Esophagus muscularis mucosa (tissue), 4 donors: ENCODE results near the gene ABHD17B. TPM values are rescaled to one million over a fixed set of nuclear protein-coding genes. Genes with fewer than 3 reads are reported as not detected.

Experiments
- DNase-seq: peaks from one replicate; pipeline ENCODE4 v3.0.0-alpha.2; 2017; ENCODE audit errors: extremely low spot score
- H3K27ac ChIP-seq, 4 donors: fragments of 200-600 bp; sonication (generic); replicated peaks in 1 of 4; 1 replicate in 3 of 4; 2 replicates in 1 of 4; pipeline ENCODE4 v1.5.1; 2016 to 2019; ENCODE audit warnings: mild to moderate bottlenecking in 1 of 4
- H3K27me3 ChIP-seq, 4 donors: fragments of 200-600 bp; sonication (generic); one replicate each; pipeline versions ENCODE4 v1.5.1 to v1.6.0; 2016 to 2019
- H3K36me3 ChIP-seq, 4 donors: fragments of 200-600 bp; sonication (generic); one replicate each; pipeline ENCODE4 v1.5.1; 2016 to 2019
- H3K4me1 ChIP-seq, 4 donors: fragments of 200-600 bp; sonication (generic); one replicate each; pipeline ENCODE4 v1.5.1; 2016 to 2019
- H3K4me3 ChIP-seq, 4 donors: fragments of 200-600 bp; sonication (generic); 1 replicate in 2 of 4; 2 replicates in 2 of 4; pipeline ENCODE4 v1.5.1; 2016 to 2019; ENCODE audit warnings: mild to moderate bottlenecking in 4 of 4, moderate library complexity in 1 of 4
- H3K9me3 ChIP-seq, 4 donors: fragments of 200-600 bp; sonication (generic); 1 replicate in 3 of 4; 2 replicates in 1 of 4; pipeline ENCODE4 v1.5.1; 2016 to 2019
- EP300 ChIP-seq: sonication (generic); formaldehyde crosslinking; IDR thresholded peaks from one replicate; pipeline ENCODE4 v1.6.1; 2017; ENCODE audit warnings: antibody characterized with exemption
- POLR2A ChIP-seq: fragments of 450-650 bp; IDR thresholded peaks from one replicate; pipeline ENCODE4 v1.6.1; 2017; ENCODE audit warnings: antibody characterized with exemption, moderate library complexity, mild to moderate bottlenecking, low read depth
- POLR2AphosphoS5 ChIP-seq, 2 donors: sonication (generic); formaldehyde crosslinking; IDR thresholded peaks; one replicate each; pipeline ENCODE4 v1.6.1; 2017; ENCODE audit warnings: antibody characterized with exemption in 2 of 2
- WGBS: methylation state at CpG from one replicate; pipeline ENCODE4 v1.1.5; 2018; 5-methylcytosine and 5-hydroxymethylcytosine counted together
- intact Hi-C: fragments of 100-400 bp; cut with DNase I; formaldehyde crosslinking; loops from one replicate; pipeline ENCODE4 v1.15.1; 2023
- total RNA-seq, 4 donors: library from RNA; depleted of rRNA; stranded (reverse); fragments of >200 nt; gene quantifications; one replicate each; pipeline versions ENCODE4 v1.1.0 to v1.2.1, GENCODE V29; 2016
- TF ChIP-seq, protein P1 (sequence below), 3 experiments: fragments of 200-600 bp in 2 of 3; fragments of 450-650 bp in 1 of 3; sonication (generic) in 2 of 3; IDR thresholded peaks; one replicate each; pipeline ENCODE4 v1.5.1; 2017 to 2019; ENCODE audit warnings: antibody characterized with exemption in 3 of 3, mild to moderate bottlenecking in 2 of 3, moderate library complexity in 1 of 3

Gene ABHD17B
- total RNA-seq, 4 donors from 2014 or later: 10.4 to 20.4 (median 16.4) TPM

DNA sequence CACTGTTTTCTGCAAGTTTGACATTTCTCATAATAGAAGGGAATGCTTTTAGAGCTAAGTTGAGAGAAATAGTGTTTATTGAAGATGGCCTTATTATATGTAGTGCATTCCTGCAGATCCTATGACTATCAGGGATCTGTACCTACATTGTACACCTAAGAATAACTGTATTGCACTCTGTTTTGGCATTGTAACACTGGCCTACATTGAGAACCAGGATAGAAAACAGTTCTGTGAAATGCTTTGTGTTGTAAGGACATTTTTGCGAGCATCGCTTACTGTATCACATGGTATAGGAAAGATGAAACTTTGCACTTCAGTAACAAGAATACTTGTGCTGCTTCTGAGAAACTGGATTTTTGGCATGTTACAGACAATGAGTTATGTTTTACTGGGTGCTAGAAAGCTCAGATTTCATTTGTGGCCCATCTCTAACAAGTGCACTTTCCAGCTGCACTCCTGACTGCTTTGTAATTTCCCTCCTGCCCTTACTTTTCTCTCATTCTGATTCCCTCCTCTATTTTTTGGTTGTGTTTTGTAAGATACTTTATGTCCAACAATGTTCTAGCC is 31.1 kb upstream of the ABHD17B start:
- no peaks in the 10 kb centered on the region for H3K36me3 ChIP-seq
- H3K27me3 ChIP-seq: no peaks in the 10 kb centered on the region
- intact Hi-C loops: no loop called here
- TF ChIP-seq EP300 (no peak), POLR2AphosphoS5 (IDR thresholded peaks at IDR 0.05) (no peak), POLR2A (no peak)
- TF ChIP-seq, protein P1, sequence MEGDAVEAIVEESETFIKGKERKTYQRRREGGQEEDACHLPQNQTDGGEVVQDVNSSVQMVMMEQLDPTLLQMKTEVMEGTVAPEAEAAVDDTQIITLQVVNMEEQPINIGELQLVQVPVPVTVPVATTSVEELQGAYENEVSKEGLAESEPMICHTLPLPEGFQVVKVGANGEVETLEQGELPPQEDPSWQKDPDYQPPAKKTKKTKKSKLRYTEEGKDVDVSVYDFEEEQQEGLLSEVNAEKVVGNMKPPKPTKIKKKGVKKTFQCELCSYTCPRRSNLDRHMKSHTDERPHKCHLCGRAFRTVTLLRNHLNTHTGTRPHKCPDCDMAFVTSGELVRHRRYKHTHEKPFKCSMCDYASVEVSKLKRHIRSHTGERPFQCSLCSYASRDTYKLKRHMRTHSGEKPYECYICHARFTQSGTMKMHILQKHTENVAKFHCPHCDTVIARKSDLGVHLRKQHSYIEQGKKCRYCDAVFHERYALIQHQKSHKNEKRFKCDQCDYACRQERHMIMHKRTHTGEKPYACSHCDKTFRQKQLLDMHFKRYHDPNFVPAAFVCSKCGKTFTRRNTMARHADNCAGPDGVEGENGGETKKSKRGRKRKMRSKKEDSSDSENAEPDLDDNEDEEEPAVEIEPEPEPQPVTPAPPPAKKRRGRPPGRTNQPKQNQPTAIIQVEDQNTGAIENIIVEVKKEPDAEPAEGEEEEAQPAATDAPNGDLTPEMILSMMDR (IDR thresholded peaks at IDR 0.05): no peak
- no peak for DNase-seq
- no peak overlapping the region for H3K4me3 ChIP-seq
- H3K4me1 ChIP-seq: peaks cover 11 to 33% (median 14%) of the 10 kb centered on the region in 4 donors
- H3K27ac ChIP-seq: no peak overlapping the region
- 94% methylated on average over 2 of the region's 2 CpGs for WGBS
- H3K9me3 ChIP-seq: no peaks in the 10 kb centered on the region

DNA sequence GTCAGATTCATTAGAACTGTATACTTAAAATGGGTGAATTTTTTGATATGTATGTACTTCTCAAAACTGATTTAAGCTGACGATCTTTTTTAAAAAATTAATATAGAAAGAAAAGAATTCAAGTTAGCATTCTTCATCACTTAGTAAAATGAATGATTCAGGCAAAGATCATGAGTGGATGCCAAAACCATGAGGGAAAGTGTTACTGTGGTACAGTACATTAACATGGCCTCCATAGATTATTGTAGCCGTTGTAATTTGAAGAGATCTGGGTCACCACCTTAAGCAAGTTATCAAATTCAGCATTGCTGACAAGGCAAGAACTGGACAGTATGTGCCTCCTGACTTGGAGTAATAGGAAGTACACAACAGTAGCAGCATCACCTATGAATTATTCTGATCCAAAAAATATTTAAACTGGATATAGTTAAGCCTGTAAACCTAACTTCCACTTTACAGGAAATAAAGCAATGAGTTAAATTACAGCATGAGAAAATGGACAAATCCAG is 30.1 kb upstream of the ABHD17B start:
- H3K27ac ChIP-seq: no peak overlapping the region
- no peaks in the 10 kb centered on the region for H3K36me3 ChIP-seq
- peaks cover 11 to 33% (median 14%) of the 10 kb centered on the region in 4 donors for H3K4me1 ChIP-seq
- H3K27me3 ChIP-seq: no peaks in the 10 kb centered on the region
- no peak overlapping the region for H3K4me3 ChIP-seq
- no peak for TF ChIP-seq EP300
- TF ChIP-seq POLR2AphosphoS5 (IDR thresholded peaks at IDR 0.05): no peak
- TF ChIP-seq, protein P1 (IDR thresholded peaks at IDR 0.05): no peak
- TF ChIP-seq POLR2A: no peak
- WGBS: 99% methylated on average over 2 of the region's 2 CpGs
- no peak for DNase-seq
- H3K9me3 ChIP-seq: no peaks in the 10 kb centered on the region
- intact Hi-C loops: no loop called here

DNA sequence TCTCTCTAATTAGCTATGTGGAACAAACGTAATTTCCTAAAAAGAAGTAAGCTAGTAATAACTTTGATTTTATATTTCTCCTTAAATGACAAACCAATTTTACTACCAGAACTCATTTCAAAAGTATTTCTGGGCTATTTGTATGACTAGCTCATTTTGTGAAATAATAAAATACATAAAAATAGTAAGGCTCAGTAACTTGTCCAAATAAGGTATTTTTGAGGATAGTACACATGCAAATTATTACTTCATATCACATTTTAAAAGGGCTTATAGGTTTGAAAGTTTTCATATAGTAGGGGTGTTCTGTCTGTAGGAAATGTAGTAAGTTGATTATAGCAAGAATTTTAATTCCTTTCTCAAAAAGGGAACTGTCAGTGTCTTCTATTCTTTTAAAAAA is 26.9 kb upstream of the ABHD17B start:
- Histone ChIP-seq H3K36me3 (no peaks in the 10 kb centered on the region), H3K27me3 (no peaks in the 10 kb centered on the region), H3K27ac (no peak overlapping the region), H3K4me1 (peaks cover 5 to 15% (median 8%) of the 10 kb centered on the region in 4 donors), H3K4me3 (no peak overlapping the region), H3K9me3 (no peaks in the 10 kb centered on the region)
- no peak for DNase-seq
- WGBS: 86% methylated on average over 1 of the region's 1 CpG
- intact Hi-C loops: no loop called here
- TF ChIP-seq EP300 (no peak), POLR2AphosphoS5 (IDR thresholded peaks at IDR 0.05) (no peak), POLR2A (no peak)
- TF ChIP-seq, protein P1 (IDR thresholded peaks at IDR 0.05): no peak

DNA sequence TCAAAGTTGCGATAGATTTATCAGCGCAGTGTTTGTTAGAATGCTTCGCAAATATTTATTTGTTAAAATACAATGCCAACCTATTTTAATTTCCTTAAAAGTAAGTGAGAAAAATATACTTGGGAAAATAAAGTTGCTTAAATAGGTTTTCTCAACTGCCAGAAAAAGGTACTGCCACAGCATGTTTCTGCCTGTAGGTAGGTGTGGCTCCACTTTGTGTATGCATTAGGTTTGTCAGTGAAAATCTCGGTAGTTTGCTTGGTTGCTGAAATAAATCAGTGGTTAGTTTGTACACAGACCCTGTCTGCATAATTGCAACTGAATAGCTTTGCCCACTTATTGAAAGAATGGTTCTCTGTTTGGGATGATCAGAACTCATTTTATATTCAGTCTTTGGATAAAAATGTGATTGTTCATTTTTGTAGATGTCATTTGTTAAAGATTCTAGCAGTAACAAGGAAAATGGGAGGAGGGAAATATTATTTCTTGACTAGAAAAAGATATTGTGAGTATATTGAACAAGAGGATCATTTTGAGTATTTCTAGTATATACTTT is 26.2 kb upstream of the ABHD17B start:
- H3K27ac ChIP-seq: no peak overlapping the region
- H3K4me3 ChIP-seq: no peak overlapping the region
- peaks cover 3 to 9% (median 4%) of the 10 kb centered on the region in 4 donors for H3K4me1 ChIP-seq
- H3K36me3 ChIP-seq: no peaks in the 10 kb centered on the region
- WGBS: 84% methylated on average over 4 of the region's 4 CpGs
- H3K9me3 ChIP-seq: no peaks in the 10 kb centered on the region
- TF ChIP-seq, protein P1 (IDR thresholded peaks at IDR 0.05): no peak
- TF ChIP-seq EP300: no peak
- no peak for TF ChIP-seq POLR2A
- TF ChIP-seq POLR2AphosphoS5 (IDR thresholded peaks at IDR 0.05): no peak
- no peaks in the 10 kb centered on the region for H3K27me3 ChIP-seq
- intact Hi-C loops: no loop called here
- no peak for DNase-seq
